ENCODE results near the gene JDP2.
"Not testable (repeated sequence)": the region's sequence is repeated elsewhere in the genome, so short reads cannot be mapped to it uniquely, and the experiment has no call there.

JDP2 gene

GRCh38 chr14:75457648-75458165 lies 29.9 kb downstream of the JDP2 start:
- no peak for DNase-seq

GRCh38 chr14:75458305-75458704 lies 30.5 kb downstream of the JDP2 start:
- DNase-seq: no peak

GRCh38 chr14:75459099-75459741 lies 31.4 kb downstream of the JDP2 start:
- DNase-seq: peak; percentile 70

GRCh38 chr14:75459791-75460190 lies 32.0 kb downstream of the JDP2 start:
- DNase-seq: no peak

GRCh38 chr14:75460394-75460793 lies 32.6 kb downstream of the JDP2 start:
- no peak for DNase-seq

- no peak for DNase-seq
These were observed 33.5 kb downstream of the JDP2 start for GRCh38 chr14:75461303-75461702.

GRCh38 chr14:75461755-75462349 lies 34.0 kb downstream of the JDP2 start:
- DNase-seq: no peak

GRCh38 chr14:75464626-75465025 lies 36.8 kb downstream of the JDP2 start:
- no peak for DNase-seq

GRCh38 chr14:75467763-75468162 lies 39.9 kb downstream of the JDP2 start:
- no peak for DNase-seq

- DNase-seq: no peak
These were observed 41.3 kb downstream of the JDP2 start for GRCh38 chr14:75469164-75469563.

GRCh38 chr14:75469606-75470237 lies 41.9 kb downstream of the JDP2 start:
- no peak for DNase-seq

- no peak for DNase-seq
These were observed 42.5 kb downstream of the JDP2 start for GRCh38 chr14:75470238-75470797.

GRCh38 chr14:75471059-75471458 lies 43.2 kb downstream of the JDP2 start:
- DNase-seq: no peak

- DNase-seq: not testable (repeated sequence)
These were observed 46.3 kb downstream of the JDP2 start for GRCh38 chr14:75474127-75474526.

- no peak for DNase-seq
These were observed 48.6 kb downstream of the JDP2 start for GRCh38 chr14:75476274-75476995.

- DNase-seq: no peak
These were observed 50.1 kb downstream of the JDP2 start for GRCh38 chr14:75477881-75478280.

GRCh38 chr14:75479770-75480600 lies 52.2 kb downstream of the JDP2 start:
- no peak for DNase-seq

- DNase-seq: no peak
These were observed 54.5 kb downstream of the JDP2 start for GRCh38 chr14:75482366-75482765.

GRCh38 chr14:75484711-75485429 lies 57.0 kb downstream of the JDP2 start:
- no peak for DNase-seq

- no peak for DNase-seq
These were observed 58.5 kb downstream of the JDP2 start for GRCh38 chr14:75486318-75486717.

- no peak for DNase-seq
These were observed 59.4 kb downstream of the JDP2 start for GRCh38 chr14:75487155-75487671.

Measured in left hindlimb (tissue), 1 donor.